Measurements from ENCODE around the gene IGF1R.

Gene IGF1R

GRCh38 chr15:98763179-98763578 lies 114.8 kb downstream of the IGF1R start:
- H3K36me3 ChIP-seq (ENCODE audit: control insufficient read depth, insufficient read depth, low read length), result no peaks in the 10 kb centered on the region
- no peaks in the 10 kb centered on the region for H3K27me3 ChIP-seq (ENCODE audit: control insufficient read depth, insufficient read depth, low read length)
- no peak overlapping the region for H3K4me3 ChIP-seq (ENCODE audit: low read depth, low read length)
- H3K9ac ChIP-seq (ENCODE audit: low read depth, low read length), result no peak overlapping the region
- peaks cover 4% of the 10 kb centered on the region for H3K9me3 ChIP-seq (ENCODE audit: control insufficient read depth, insufficient read depth, low read length)
- peaks cover 15% of the 10 kb centered on the region for H3K4me1 ChIP-seq (ENCODE audit: control insufficient read depth, insufficient read depth, low read length)

- H3K4me3 ChIP-seq (ENCODE audit: low read depth, low read length), result no peak overlapping the region
- H3K9me3 ChIP-seq (ENCODE audit: control insufficient read depth, insufficient read depth, low read length), result peaks cover 4% of the 10 kb centered on the region
- H3K4me1 ChIP-seq (ENCODE audit: control insufficient read depth, insufficient read depth, low read length), result peaks cover 12% of the 10 kb centered on the region
- H3K9ac ChIP-seq (ENCODE audit: low read depth, low read length), result no peak overlapping the region
- H3K36me3 ChIP-seq (ENCODE audit: control insufficient read depth, insufficient read depth, low read length), result no peaks in the 10 kb centered on the region
- H3K27me3 ChIP-seq (ENCODE audit: control insufficient read depth, insufficient read depth, low read length), result no peaks in the 10 kb centered on the region
These were observed 116.0 kb downstream of the IGF1R start for GRCh38 chr15:98764291-98764690.

DNA sequence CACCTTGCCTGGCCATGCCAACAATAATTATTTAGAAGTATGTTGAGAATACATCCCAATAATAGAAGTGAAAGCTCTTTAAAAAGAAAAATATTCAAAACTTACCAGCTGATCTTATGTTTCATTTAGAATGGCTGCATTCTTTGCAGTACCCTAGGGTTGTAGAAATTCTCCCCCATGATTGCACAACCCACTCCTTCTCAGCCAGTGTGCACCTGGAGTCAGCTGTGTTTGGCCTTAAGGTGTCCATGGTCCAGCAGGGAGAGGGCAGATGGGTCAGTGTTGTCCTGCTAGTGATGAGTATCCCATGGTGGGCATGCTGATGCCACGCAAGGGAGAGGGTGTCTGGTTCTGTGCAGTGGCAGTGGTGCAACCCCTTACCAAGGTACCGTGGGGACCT lies 117.3 kb downstream of the IGF1R start:
- no peak overlapping the region for H3K9ac ChIP-seq (ENCODE audit: low read depth, low read length)
- H3K4me1 ChIP-seq (ENCODE audit: control insufficient read depth, insufficient read depth, low read length), result peaks cover 12% of the 10 kb centered on the region
- peaks cover 2% of the 10 kb centered on the region for H3K9me3 ChIP-seq (ENCODE audit: control insufficient read depth, insufficient read depth, low read length)

DNA sequence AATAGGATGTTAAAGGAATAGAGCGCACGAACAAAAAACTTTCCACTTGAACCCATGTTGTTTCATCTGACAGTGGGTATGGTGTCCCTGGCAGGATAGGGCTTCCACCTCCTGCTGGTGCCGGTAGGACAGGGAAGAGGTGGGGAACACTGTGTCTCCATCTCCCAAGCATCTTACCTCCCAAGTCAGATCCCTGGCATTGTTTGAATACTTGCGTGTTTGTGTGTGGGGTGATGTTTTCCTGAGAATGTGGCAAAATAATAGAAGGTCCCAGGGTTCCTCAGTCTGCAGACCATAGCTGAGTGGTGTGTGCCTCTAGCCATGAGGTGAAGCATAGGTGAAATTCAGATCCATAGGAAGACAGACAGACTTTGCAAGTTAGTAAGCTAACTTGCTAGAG lies 119.4 kb downstream of the IGF1R start:
- Histone ChIP-seq H3K36me3 (ENCODE audit: control insufficient read depth, insufficient read depth, low read length) (no peaks in the 10 kb centered on the region), H3K9me3 (ENCODE audit: control insufficient read depth, insufficient read depth, low read length) (no peaks in the 10 kb centered on the region)

More for the DNA sequence above, 117.3 kb downstream of the IGF1R start:
- Histone ChIP-seq H3K36me3 (ENCODE audit: control insufficient read depth, insufficient read depth, low read length) (no peaks in the 10 kb centered on the region), H3K4me3 (ENCODE audit: low read depth, low read length) (no peak overlapping the region), H3K27me3 (ENCODE audit: control insufficient read depth, insufficient read depth, low read length) (no peaks in the 10 kb centered on the region)

GRCh38 chr15:98769867-98770266 lies 121.5 kb downstream of the IGF1R start:
- peaks cover 23% of the 10 kb centered on the region for H3K4me1 ChIP-seq (ENCODE audit: control insufficient read depth, insufficient read depth, low read length)
- no peaks in the 10 kb centered on the region for H3K9me3 ChIP-seq (ENCODE audit: control insufficient read depth, insufficient read depth, low read length)
- no peaks in the 10 kb centered on the region for H3K36me3 ChIP-seq (ENCODE audit: control insufficient read depth, insufficient read depth, low read length)
- no peaks in the 10 kb centered on the region for H3K27me3 ChIP-seq (ENCODE audit: control insufficient read depth, insufficient read depth, low read length)
- H3K9ac ChIP-seq (ENCODE audit: low read depth, low read length), result no peak overlapping the region
- H3K4me3 ChIP-seq (ENCODE audit: low read depth, low read length), result no peak overlapping the region

More for the DNA sequence above, 119.4 kb downstream of the IGF1R start:
- peaks cover 22% of the 10 kb centered on the region for H3K4me1 ChIP-seq (ENCODE audit: control insufficient read depth, insufficient read depth, low read length)
- H3K27me3 ChIP-seq (ENCODE audit: control insufficient read depth, insufficient read depth, low read length), result no peaks in the 10 kb centered on the region
- no peak overlapping the region for H3K9ac ChIP-seq (ENCODE audit: low read depth, low read length)
- H3K4me3 ChIP-seq (ENCODE audit: low read depth, low read length), result no peak overlapping the region

DNA sequence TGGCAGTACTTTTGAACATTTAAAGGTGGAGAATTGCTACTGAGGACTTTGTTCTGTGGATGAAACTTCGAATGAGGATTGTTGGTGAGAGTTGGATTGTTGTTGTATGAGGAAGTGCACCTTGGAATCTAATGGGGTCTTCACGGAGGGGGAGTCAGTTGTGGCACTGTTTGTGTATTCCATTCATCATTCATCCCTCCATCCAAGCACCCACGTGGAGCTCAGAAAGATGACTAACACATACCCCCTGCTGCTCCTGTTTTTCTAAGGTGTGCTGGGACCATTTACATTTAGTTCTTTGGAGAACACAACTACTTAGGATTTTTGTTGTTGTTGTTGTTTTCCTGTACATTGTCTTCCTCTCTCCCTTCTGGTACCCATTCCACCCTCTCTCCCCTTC lies 122.6 kb downstream of the IGF1R start:
- H3K36me3 ChIP-seq (ENCODE audit: control insufficient read depth, insufficient read depth, low read length), result no peaks in the 10 kb centered on the region
- no peak overlapping the region for H3K9ac ChIP-seq (ENCODE audit: low read depth, low read length)
- H3K4me1 ChIP-seq (ENCODE audit: control insufficient read depth, insufficient read depth, low read length), result peaks cover 29% of the 10 kb centered on the region
- H3K9me3 ChIP-seq (ENCODE audit: control insufficient read depth, insufficient read depth, low read length), result no peaks in the 10 kb centered on the region
- H3K4me3 ChIP-seq (ENCODE audit: low read depth, low read length), result no peak overlapping the region
- H3K27me3 ChIP-seq (ENCODE audit: control insufficient read depth, insufficient read depth, low read length), result no peaks in the 10 kb centered on the region

GRCh38 chr15:98771541-98771940 lies 123.2 kb downstream of the IGF1R start:
- H3K4me3 ChIP-seq (ENCODE audit: low read depth, low read length), result no peak overlapping the region
- H3K4me1 ChIP-seq (ENCODE audit: control insufficient read depth, insufficient read depth, low read length), result peaks cover 29% of the 10 kb centered on the region
- no peaks in the 10 kb centered on the region for H3K9me3 ChIP-seq (ENCODE audit: control insufficient read depth, insufficient read depth, low read length)
- no peak overlapping the region for H3K9ac ChIP-seq (ENCODE audit: low read depth, low read length)
- H3K36me3 ChIP-seq (ENCODE audit: control insufficient read depth, insufficient read depth, low read length), result no peaks in the 10 kb centered on the region
- H3K27me3 ChIP-seq (ENCODE audit: control insufficient read depth, insufficient read depth, low read length), result no peaks in the 10 kb centered on the region

- Histone ChIP-seq H3K9me3 (ENCODE audit: control insufficient read depth, insufficient read depth, low read length) (no peaks in the 10 kb centered on the region), H3K9ac (ENCODE audit: low read depth, low read length) (no peak overlapping the region), H3K4me3 (ENCODE audit: low read depth, low read length) (no peak overlapping the region), H3K36me3 (ENCODE audit: control insufficient read depth, insufficient read depth, low read length) (no peaks in the 10 kb centered on the region), H3K27me3 (ENCODE audit: control insufficient read depth, insufficient read depth, low read length) (no peaks in the 10 kb centered on the region), H3K4me1 (ENCODE audit: control insufficient read depth, insufficient read depth, low read length) (peaks cover 32% of the 10 kb centered on the region)
These were observed 124.6 kb downstream of the IGF1R start for GRCh38 chr15:98772895-98773294.

- Histone ChIP-seq H3K4me1 (ENCODE audit: control insufficient read depth, insufficient read depth, low read length) (peaks cover 32% of the 10 kb centered on the region), H3K9me3 (ENCODE audit: control insufficient read depth, insufficient read depth, low read length) (no peaks in the 10 kb centered on the region), H3K36me3 (ENCODE audit: control insufficient read depth, insufficient read depth, low read length) (no peaks in the 10 kb centered on the region), H3K9ac (ENCODE audit: low read depth, low read length) (peak overlapping the region; percentile 48), H3K27me3 (ENCODE audit: control insufficient read depth, insufficient read depth, low read length) (no peaks in the 10 kb centered on the region), H3K4me3 (ENCODE audit: low read depth, low read length) (no peak overlapping the region)
These were observed 125.3 kb downstream of the IGF1R start for GRCh38 chr15:98773616-98774015.

- H3K4me1 ChIP-seq (ENCODE audit: control insufficient read depth, insufficient read depth, low read length), result peaks cover 32% of the 10 kb centered on the region
- H3K27me3 ChIP-seq (ENCODE audit: control insufficient read depth, insufficient read depth, low read length), result no peaks in the 10 kb centered on the region
- H3K9me3 ChIP-seq (ENCODE audit: control insufficient read depth, insufficient read depth, low read length), result no peaks in the 10 kb centered on the region
- H3K4me3 ChIP-seq (ENCODE audit: low read depth, low read length), result no peak overlapping the region
- no peak overlapping the region for H3K9ac ChIP-seq (ENCODE audit: low read depth, low read length)
- H3K36me3 ChIP-seq (ENCODE audit: control insufficient read depth, insufficient read depth, low read length), result no peaks in the 10 kb centered on the region
These were observed 126.6 kb downstream of the IGF1R start for GRCh38 chr15:98774756-98775497.

- no peak overlapping the region for H3K9ac ChIP-seq (ENCODE audit: low read depth, low read length)
- no peaks in the 10 kb centered on the region for H3K9me3 ChIP-seq (ENCODE audit: control insufficient read depth, insufficient read depth, low read length)
- H3K27me3 ChIP-seq (ENCODE audit: control insufficient read depth, insufficient read depth, low read length), result no peaks in the 10 kb centered on the region
- H3K4me3 ChIP-seq (ENCODE audit: low read depth, low read length), result no peak overlapping the region
- no peaks in the 10 kb centered on the region for H3K36me3 ChIP-seq (ENCODE audit: control insufficient read depth, insufficient read depth, low read length)
- H3K4me1 ChIP-seq (ENCODE audit: control insufficient read depth, insufficient read depth, low read length), result peaks cover 32% of the 10 kb centered on the region
These were observed 127.3 kb downstream of the IGF1R start for GRCh38 chr15:98775498-98776230.
